ENCODE data around the gene FZD10. TPM values are rescaled to one million over a fixed set of nuclear protein-coding genes. Genes with fewer than 3 reads are reported as not detected.

FZD10 gene
- total and polyA plus RNA-seq, 2 of the 8 experiments (the other 6 are each of a cell fraction or from before 2014, with no cell fraction given) = 0.11 to 0.60 TPM

- TF ChIP-seq ATF2 (IDR thresholded peaks at IDR 0.05; ENCODE audit: low read length) = no peak
- TF ChIP-seq RAD21 (IDR thresholded peaks at IDR 0.05 in 1 of 2, conservative IDR thresholded peaks at IDR 0.05 in 1 of 2; ENCODE audit: low read depth in 2 of 2, low read length in 2 of 2) = peak; percentile 31 to 44
- no peak for TF ChIP-seq CEBPB (IDR thresholded peaks at IDR 0.05; ENCODE audit: low read depth, low read length)
Observed at GRCh38 chr12:130196827-130197226, 34.6 kb downstream of the FZD10 start (continued).
